Stimulated activated CD8-positive, alpha-beta memory T cell treated with anti-CD3 and anti-CD28 coated beads, Interleukin-12 subunit alpha, Interleukin-12 subunit beta, amount 100 ng/mL, for 1 hour (primary cell): ENCODE data around the gene PILRA.
"Not testable (repeated sequence)": the region's sequence is repeated elsewhere in the genome, so short reads cannot be mapped to it uniquely, and the experiment has no call there.

ENCODE experiments used
- DNase-seq: peaks from one replicate; pipeline ENCODE4 v3.0.0-alpha.2; 2020; ENCODE audit warnings: low read depth

PILRA gene

DNA sequence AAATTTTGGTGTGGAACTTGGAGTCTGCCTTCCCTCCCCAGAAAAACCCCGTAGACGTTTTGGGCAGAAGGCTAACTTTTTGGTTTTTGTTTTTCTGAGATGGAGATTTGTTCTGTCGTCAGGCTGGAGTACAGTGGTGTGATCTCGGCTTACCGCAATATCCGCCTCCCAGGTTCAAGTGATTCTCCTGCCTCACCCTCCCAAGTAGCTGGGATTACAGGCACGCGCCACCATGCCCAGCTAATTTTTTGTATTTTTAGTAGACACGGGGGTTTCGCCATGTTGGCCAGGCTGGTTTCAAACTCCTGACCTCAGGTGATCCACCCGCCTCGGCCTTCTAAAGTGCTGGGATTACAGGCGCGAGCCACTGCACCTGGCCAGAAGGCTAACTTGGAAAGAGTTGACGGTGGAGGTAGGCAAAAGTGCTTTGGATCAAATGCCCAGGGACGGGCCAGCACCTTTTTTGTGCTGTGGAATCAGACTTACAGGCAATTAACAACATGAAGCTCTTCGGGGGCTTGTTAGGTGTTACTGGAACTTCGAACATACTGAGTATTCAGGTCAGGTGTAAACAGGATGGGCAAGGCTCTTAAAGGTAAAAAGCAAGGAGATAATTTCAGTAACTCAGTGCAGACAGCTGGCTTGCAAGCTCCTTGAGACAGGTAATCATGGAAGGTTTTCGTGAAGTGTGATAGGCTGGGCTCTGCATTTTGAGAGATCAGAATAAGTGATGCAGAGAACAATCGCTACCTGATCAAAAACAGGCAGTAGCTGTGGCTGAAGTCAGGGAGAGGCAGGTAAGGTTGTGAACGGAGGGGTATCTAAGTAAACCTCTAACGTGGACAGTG, 61.2 kb downstream of the PILRA start:
- DNase-seq: no peak

DNA sequence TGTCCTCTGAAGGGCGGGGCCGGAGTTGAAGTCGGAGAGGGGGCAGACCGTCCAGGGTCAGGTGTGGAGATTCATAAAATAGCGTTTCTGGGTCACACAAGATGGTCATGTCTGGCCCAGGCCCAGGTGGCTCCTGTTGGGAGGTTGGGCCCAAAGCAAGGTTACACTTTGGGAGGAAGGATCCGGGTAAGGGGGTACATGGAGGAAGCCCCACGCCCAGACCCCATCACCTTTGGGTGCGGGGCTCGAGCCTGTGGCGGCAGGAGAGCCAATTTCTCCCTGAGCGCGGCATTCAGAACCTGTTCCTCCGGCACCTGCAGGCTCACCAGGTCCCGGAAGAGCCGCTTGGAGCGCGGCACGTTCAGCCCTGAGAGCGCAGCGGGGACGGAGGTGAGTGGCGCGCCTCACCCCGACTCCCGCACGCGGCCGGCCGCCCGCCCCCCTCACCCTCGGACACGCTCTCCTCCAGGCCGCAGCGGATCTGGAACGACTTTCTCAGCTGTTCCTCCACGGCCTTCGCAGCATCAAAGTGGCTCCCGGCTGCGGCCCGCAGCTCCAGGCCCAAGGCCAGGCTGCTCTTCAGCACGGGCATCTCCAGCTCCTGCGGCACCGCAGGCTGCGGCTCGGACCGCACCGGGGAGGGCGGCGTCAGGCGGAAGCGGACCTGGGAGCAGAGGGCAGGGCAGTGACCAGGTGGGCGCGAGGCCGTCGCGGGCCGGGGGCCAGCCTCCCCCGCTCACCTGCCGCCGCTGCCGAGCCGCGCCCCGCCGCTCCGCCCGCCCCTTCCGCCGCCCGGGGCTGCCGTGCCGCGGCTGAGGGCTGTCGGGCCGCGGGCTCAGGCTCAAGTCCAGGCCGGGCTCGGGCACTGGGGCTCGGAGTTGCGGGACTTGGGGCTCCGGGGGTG, 62.4 kb downstream of the PILRA start:
- DNase-seq: no peak

DNA sequence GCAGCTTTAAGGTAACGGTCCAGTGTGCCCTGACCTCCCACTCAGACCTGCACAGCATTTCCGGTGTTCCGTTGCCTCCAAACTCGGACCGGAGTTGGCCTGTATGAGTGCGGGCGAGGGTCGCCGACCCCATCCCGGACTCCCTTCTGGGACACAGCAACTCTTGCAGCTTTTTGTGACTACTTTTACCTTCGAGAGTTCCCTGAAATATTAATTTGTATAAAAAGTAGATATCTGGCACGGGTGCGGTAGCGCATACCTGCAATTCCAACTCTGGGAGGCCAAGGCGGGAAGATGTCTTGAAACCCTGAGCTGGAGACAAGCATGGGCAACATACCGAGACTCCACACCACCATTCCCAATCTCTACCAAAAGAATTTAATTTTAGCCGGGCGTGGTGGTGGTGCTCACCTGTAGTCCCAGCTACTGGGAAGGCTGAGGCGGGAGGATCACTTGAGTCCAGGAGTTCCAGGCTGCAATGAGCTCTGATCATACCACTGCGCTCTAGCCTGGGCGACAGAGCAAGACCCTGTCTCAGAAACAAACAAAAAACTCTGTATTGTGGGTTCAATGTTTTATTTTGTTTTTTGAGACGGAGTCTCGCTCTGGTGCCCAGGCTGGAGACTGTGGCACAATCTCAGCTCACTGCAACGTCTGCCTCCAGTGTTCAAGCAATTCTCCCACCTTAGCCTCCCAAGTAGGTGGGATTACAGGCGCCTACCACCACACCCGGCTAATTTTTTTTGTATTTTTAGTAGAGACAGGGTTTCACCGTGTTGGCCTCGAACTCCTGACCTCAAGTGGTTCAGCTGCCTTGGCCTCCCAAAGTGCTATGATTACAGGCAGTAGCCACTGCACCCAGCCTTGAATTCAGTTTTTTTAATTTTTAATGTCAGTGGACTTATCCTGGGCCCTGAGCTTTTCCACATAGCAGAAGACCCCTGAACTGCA, 64.1 kb downstream of the PILRA start:
- DNase-seq: no peak

DNA sequence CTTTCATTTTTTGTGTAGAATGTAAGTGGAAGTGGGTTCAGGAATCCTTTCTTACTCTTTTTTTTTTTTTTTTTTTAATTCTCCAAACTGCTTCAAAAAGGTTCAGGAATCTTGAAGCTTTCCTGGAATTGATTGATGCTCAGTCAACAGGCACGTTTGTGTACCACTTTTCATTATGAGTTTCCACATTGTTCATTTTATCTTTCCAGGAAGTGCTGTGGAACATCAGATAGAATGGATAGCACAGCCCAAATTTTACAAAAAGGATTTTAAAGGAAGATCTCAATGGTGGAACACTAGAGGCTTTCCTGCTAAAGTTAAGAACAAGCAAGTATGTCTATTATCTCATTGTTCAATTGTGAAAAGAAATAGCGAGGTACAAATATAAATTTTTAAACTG, 64.9 kb downstream of the PILRA start:
- DNase-seq: no peak

DNA sequence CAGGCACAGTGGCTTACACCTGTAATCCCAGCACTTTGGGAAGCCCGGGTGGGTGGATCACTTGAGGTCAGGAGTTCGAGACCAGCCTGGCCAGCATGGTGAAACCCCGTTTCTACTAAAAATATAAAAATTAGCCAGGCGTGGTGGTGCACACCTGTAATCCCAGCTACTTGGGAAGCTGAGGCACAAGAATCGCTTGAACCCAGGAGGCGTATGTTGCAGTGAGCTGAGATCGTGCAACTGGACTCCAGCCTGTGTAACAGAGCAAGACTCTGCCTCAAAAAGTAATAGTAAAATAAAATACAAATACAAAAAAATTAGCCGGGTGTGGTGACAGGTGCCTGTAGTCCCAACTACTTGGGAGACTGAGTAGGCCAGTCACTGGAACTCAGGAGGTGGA, 65.4 kb downstream of the PILRA start:
- not testable (repeated sequence) for DNase-seq

DNA sequence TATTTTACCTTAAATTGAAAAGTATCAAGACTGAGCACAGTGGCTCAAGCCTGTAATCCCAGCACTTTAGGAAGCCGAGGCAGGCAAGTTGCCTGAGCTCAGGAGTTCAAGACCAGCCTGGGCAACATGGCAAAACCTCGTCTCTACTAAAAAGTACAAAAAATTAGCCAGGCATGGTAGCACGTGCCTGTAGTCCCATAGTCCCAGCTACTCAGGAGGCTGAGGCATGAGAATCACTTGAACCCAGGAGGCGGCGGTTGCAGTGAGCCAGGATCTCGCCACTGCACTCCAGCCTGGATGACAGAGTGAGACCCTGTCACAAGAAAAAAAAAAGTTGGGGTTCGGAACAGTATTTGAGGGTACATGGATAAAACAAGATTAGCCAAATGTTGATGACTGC, 66.0 kb downstream of the PILRA start:
- not testable (repeated sequence) for DNase-seq

DNA sequence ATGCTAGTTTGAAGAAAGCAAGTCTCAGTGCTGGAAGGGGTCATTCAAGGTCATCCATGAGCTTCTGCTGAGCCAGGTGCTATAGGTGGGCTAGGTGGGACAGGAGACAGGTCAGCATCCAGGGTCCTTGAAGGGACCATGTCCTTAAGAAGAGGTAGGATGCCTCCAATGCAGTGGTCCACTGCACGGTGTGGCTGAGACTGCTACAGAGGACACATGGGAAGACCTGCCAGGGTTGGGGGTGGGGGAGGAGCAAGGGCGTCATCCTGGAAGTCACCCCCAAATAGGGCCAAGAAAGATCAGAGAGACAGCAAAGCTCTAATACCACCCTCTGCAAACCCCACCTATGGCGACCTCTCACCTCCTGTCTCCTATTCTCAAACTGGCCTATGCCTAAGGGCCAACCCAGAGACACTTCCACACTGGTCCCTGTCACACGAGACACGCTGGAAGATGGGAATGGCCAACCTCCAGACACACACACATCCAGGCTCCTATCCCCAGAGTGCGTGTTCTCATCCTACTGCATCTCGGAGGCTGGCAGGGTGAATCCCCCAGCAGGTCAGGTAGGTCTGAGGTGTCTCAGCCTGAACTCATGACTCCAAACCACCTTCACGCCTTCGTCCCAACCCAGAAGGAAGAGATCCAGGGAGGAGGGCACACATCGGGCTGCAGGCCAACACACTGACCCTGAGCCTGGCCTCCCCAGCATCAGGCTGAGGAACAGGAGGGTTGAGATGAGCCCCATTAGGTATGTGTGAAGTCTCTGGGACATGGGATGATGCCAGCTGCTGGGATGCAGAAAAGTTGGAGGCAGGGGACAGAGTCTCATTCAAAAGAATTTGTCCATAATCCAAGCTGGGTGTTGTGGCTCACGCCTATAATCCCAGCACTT, 68.6 kb downstream of the PILRA start:
- DNase-seq: no peak

DNA sequence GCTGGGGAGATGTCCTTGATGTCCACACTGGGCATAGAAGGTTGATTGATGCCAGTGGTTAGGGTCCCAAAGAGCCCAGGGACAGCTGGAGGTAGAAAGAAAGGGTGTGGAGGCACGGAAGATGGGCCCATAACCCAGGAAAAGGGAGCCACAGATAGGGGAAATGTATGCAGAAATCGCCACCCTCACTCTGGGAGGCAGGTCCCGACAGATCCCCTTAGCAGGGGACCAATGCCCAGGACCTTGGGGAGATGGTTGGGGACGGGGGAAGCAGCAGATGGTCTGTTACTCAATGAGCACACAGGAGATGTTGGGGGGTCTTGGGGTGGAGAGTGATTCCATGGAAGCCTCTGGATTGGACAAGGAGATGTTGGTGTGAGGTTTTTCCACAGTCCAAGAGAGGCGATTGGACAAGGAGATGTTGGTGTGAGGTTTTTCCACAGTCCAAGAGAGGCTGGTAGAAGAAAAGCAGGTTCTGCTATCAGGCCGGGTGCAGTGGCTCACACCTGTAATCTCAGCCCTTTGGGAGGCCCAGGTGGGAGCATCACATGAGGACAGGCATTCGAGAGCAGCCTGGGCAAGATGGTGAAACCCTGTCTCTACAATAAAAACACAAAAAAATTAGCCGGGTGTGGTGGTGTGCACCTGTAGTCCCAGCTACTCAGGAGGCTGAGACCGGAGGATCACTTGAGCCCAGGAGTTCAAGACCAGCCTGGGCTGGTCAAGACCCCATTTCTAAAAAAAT, 70.0 kb downstream of the PILRA start:
- no peak for DNase-seq

DNA sequence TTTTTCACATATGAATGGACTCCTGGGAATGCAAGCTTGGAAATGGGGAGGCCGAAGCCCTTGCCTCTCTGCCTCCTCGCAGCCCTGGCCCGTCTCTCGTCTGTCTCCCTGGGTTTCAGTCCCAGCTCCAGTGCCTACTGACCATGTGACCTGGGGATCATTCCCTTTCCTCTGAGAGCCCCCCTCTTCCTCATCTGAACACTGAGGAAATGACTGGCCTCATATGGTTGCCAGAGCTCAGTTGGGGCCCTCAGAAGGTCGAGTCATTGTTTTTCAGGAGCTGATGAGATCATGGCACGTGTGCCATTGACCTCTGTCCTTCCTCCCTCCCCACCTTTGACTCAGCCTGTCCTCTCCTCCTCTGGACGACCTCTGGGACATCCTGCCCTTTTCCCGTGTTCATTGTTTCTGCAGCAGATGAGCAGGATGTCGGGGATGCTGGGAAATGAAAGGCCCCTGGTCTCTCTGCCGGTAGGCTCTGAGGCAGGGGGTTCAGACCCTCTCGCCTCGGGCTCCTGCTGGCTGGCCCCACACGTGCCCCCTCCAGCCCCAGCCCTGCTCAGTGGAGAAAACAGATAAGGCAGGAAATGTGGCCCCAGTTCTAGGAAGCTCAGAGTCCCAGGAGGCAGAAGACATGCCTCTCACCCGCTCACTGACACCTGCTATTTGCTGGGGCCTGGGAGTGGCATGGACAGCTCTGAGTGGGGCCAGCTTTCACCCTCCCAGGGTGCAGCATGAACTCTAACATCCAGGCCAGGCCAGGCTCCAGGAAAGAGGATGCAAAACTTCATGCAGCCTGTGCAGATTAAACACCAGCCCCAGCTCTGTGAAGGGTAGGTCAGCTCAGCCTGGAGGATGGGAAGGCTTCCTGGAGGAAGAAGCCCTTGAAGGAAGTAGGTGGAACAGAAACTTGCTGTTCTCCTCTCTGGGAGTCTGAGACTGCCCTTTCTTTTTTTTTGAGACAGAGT, 71.3 kb downstream of the PILRA start:
- DNase-seq: no peak

DNA sequence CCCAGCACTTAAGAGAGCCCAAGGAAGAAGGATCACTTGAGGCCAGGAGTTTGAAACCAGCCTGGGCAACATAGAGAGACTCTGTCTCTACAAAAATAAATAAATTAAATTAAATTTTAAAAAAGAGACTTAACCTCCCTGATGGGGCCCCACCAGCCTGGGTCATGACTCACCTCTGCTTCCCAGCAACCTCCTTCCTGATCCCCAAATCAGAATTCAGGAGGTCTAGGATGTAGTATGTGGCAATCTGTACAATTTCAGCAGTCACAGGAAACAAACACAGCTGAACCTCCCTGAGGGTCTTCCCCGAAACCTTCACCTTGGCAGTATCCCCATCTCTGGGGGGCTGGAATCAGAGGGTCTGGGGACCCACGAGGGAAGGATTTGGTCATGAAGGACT, 72.8 kb downstream of the PILRA start:
- no peak for DNase-seq

DNA sequence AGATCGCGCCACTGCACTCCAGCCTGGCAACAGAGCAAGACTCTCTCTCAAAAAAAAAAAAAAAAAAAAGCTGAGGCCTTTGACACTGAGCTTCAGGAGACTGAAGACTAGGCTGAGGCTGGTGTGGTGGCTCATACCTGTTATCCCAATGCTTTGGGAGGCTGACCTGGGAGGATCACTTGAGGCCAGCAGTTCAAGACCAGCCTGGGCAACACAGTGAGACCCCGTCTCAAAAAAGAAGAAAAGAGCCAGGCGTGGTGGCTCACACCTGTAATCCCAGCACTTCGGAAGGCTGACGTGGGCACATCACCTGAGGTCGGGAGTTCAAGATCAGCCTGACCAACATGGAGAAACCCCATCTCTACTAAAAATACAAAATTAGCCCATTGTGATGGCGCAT, 74.1 kb downstream of the PILRA start:
- DNase-seq: not testable (repeated sequence)

DNA sequence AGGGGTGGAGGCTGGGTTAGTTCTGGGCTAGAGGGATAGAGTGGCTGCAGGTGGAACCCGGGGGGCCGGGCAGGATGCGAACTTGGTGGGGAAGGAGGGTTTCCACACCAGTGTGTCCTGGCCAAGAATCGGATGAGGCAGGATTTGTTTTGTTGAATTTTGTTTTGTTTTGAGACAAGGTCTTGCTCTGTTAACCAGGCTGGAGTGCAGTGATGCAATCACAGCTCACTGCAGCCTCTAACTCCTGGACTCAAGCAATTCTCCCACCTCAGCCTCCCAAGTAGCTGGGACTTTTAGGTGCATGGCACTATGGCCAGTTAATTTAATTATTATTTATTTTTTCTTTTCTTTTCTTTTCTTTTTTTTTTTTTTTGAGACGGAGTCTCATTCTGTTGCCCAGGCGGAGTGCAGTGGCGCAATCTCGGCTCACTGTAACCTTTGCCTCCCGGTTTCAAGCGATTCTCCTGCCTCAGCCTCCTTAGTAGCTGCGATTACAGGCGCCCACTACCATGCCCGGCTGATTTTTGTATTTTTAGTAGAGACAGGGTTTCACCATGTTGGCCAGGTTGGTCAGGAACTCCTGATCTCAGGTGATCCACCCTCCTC, 76.0 kb downstream of the PILRA start:
- DNase-seq: no peak
